SK-N-SH (cell line): ENCODE results near the gene RAPGEF1.

Experiments used
- CTCF ChIP-seq: fragments of 200-600 bp; sonication (generic); IDR thresholded peaks from 2 replicates; pipeline ENCODE4 v1.6.1; 2017; ENCODE audit warnings: antibody characterized with exemption, mild to moderate bottlenecking, moderate library complexity
- ELF1 ChIP-seq: IDR thresholded peaks from 2 replicates; pipeline ENCODE4 v1.4.0; 2012
- EP300 ChIP-seq, 2 experiments: IDR thresholded peaks; 2 replicates each; pipeline versions ENCODE4 v1.4.0 to v1.6.1; 2012; ENCODE audit warnings: borderline replicate concordance in 1 of 2, low read depth in 1 of 2, low read length in 1 of 2
- FOXJ3 ChIP-seq: sonication (generic); formaldehyde crosslinking; IDR thresholded peaks from 2 replicates; pipeline ENCODE4 v1.5.1; 2020; ENCODE audit warnings: mild to moderate bottlenecking, missing genetic modification reagents
- POLR2AphosphoS5 ChIP-seq: IDR thresholded peaks from 2 replicates; pipeline ENCODE4 v1.6.1; 2012; ENCODE audit warnings: low read depth, low read length
- USF1 ChIP-seq: IDR thresholded peaks from 2 replicates; pipeline ENCODE4 v1.4.0; 2012; ENCODE audit warnings: low read depth, borderline replicate concordance

- no peak for TF ChIP-seq POLR2AphosphoS5
- no peak for TF ChIP-seq CTCF
- no peak for TF ChIP-seq USF1
- TF ChIP-seq FOXJ3 (CRISPR knock-in tag) = no peak
- no peak for TF ChIP-seq EP300 (IDR thresholded peaks at IDR 0.05; ENCODE audit: borderline replicate concordance in 1 of 2, low read depth in 1 of 2, low read length in 1 of 2)
- TF ChIP-seq ELF1 = no peak
These were observed 36.2 kb downstream of the RAPGEF1 start for GRCh38 chr9:131703697-131704096.
